ENCODE measurements around the gene TSHZ2. TPM values are rescaled to one million over a fixed set of nuclear protein-coding genes. Genes with fewer than 3 reads are reported as not detected.

Gene TSHZ2
- total RNA-seq, 6 experiments from 2014 or later, result 14.2 to 28.1 (median 21.0) TPM

GRCh38 chr20:53004267-53004813 lies 32.2 kb downstream of the TSHZ2 start:
- Histone ChIP-seq H3K4me3 (no peak overlapping the region), H3K9me3 (no peaks in the 10 kb centered on the region), H3K4me1 (no peaks in the 10 kb centered on the region), H3K27me3 (no peaks in the 10 kb centered on the region), H3K27ac (no peak overlapping the region), H3K36me3 (no peaks in the 10 kb centered on the region)
- TF ChIP-seq POLR2A (IDR thresholded peaks at IDR 0.05) (no peak), CTCF (IDR thresholded peaks at IDR 0.05) (no peak)
- intact Hi-C loops (cut with DNase I), result no loop called here
- ATAC-seq, result no peak
- WGBS (ENCODE audit: insufficient coverage, low coverage, low lambda C conversion rate, missing lambda C conversion rate), result 67% methylated on average over 9 of the region's 9 CpGs
- DNase-seq, result no peak

GRCh38 chr20:53009979-53010735 lies 38.0 kb downstream of the TSHZ2 start:
- Histone ChIP-seq H3K4me3 (no peak overlapping the region), H3K36me3 (no peaks in the 10 kb centered on the region), H3K9me3 (no peaks in the 10 kb centered on the region), H3K4me1 (no peaks in the 10 kb centered on the region), H3K27me3 (no peaks in the 10 kb centered on the region), H3K27ac (no peak overlapping the region)
- DNase-seq, result no peak
- no peak for ATAC-seq
- 73% methylated on average over 5 of the region's 5 CpGs for WGBS (ENCODE audit: insufficient coverage, low coverage, low lambda C conversion rate, missing lambda C conversion rate)
- intact Hi-C loops (cut with DNase I), result no loop called here
- no peak for TF ChIP-seq CTCF (IDR thresholded peaks at IDR 0.05)
- no peak for TF ChIP-seq POLR2A (IDR thresholded peaks at IDR 0.05)

GRCh38 chr20:53011640-53012039 lies 39.5 kb downstream of the TSHZ2 start:
- WGBS (ENCODE audit: insufficient coverage, low coverage, low lambda C conversion rate, missing lambda C conversion rate), result 94% methylated on average over 2 of the region's 2 CpGs
- DNase-seq, result no peak
- TF ChIP-seq CTCF (IDR thresholded peaks at IDR 0.05), result no peak
- TF ChIP-seq POLR2A (IDR thresholded peaks at IDR 0.05), result no peak
- Histone ChIP-seq H3K27ac (no peak overlapping the region), H3K4me1 (no peaks in the 10 kb centered on the region), H3K4me3 (no peak overlapping the region), H3K36me3 (no peaks in the 10 kb centered on the region), H3K9me3 (no peaks in the 10 kb centered on the region), H3K27me3 (no peaks in the 10 kb centered on the region)
- ATAC-seq, result no peak
- intact Hi-C loops (cut with DNase I), result no loop called here

- no peaks in the 10 kb centered on the region for H3K9me3 ChIP-seq
- intact Hi-C loops (cut with DNase I), result no loop called here
- WGBS (ENCODE audit: insufficient coverage, low coverage, low lambda C conversion rate, missing lambda C conversion rate), result 76% methylated on average over 2 of the region's 2 CpGs
Observed at GRCh38 chr20:53013183-53013582, 41.0 kb downstream of the TSHZ2 start.

More at GRCh38 chr20:53013183-53013582, 41.0 kb downstream of the TSHZ2 start:
- no peaks in the 10 kb centered on the region for H3K4me1 ChIP-seq
- no peak overlapping the region for H3K27ac ChIP-seq
- no peaks in the 10 kb centered on the region for H3K27me3 ChIP-seq
- ATAC-seq (no peak), DNase-seq (no peak)
- H3K36me3 ChIP-seq, result no peaks in the 10 kb centered on the region
- TF ChIP-seq POLR2A (IDR thresholded peaks at IDR 0.05), result no peak
- TF ChIP-seq CTCF (IDR thresholded peaks at IDR 0.05), result no peak
- no peak overlapping the region for H3K4me3 ChIP-seq
